Measurements from ENCODE around the gene PKP1.

PKP1 gene

DNA sequence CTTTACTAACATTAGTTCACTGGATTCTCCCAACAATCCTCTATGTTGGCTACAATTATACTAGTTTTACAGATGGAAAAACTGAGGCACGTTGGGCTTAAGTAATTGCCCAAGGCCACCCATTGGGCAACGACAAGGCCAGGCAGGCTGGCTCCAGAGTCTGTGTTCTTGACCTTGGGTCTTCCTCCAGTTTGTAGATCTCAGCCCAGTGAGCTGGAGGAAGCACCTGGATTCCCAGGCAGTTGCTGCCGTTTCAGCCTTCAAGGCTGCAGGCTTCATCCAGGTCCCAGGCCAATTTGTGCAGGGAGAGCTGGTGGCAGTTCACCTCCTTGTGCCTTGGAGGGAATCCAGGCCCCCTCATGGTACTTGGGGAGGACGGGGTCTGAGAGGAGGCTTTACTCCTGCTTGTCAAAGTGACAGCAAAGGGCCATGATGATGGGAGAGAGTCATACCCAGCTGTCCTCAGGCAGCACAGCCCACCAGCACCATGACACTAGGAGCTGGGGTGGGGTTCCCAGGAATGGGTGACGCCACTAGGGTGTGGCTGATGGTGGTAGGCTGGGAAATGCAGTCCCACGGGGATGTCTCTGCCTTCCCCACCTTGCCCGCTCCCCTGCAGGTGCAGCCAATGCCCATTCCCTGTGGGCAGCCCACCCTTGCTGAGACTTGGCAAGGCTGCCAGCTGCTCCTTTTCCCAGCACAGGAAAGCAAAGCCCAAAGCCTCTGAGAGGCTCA is 27.1 kb downstream of the PKP1 start:
- no peak for DNase-seq (ENCODE audit: low spot score)

GRCh38 chr1:201310986-201311355 is 27.7 kb downstream of the PKP1 start:
- no peak for DNase-seq (ENCODE audit: low spot score)

GRCh38 chr1:201311356-201312011 is 28.2 kb downstream of the PKP1 start:
- no peak for DNase-seq (ENCODE audit: low spot score)

DNA sequence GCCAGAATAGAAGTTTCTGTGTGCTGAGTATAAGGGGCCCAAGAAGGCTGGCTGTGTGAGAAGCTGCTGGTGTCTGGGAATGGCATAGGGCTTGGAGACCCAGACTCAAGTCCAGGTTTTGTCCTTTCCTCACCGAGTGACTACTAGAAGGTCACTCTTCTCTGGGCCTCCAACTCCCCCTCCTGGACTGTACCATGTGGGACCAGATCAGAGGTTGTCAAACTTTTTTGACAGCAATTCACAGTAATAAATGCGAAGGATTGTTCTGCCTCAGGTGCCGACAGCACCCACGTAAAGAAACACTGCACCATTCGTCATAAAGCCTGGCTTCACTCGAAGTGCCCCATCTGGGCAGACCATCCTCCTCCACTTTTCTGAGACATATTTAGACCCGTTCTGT is 29.0 kb downstream of the PKP1 start:
- no peak for DNase-seq (ENCODE audit: low spot score)

DNA sequence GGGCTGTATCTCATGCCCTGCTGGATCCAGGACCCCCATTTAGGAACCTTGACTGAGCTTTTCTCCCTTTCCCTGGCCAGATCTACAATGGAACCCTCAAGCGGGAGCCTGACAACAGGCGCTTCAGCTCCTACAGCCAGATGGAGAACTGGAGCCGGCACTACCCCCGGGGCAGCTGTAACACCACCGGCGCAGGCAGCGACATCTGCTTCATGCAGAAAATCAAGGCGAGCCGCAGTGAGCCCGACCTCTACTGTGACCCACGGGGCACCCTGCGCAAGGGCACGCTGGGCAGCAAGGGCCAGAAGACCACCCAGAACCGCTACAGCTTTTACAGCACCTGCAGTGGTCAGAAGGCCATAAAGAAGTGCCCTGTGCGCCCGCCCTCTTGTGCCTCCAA is 29.8 kb downstream of the PKP1 start:
- no peak for DNase-seq (ENCODE audit: low spot score)

- DNase-seq (ENCODE audit: low spot score), result no peak
These were observed 33.2 kb downstream of the PKP1 start for GRCh38 chr1:201316556-201316955.

GRCh38 chr1:201317551-201317950 is 34.2 kb downstream of the PKP1 start:
- DNase-seq (ENCODE audit: low spot score), result no peak

- DNase-seq (ENCODE audit: low spot score), result no peak
These were observed 35.4 kb downstream of the PKP1 start for GRCh38 chr1:201318504-201319340.

GRCh38 chr1:201319631-201320030 is 36.3 kb downstream of the PKP1 start:
- DNase-seq (ENCODE audit: low spot score), result no peak

DNA sequence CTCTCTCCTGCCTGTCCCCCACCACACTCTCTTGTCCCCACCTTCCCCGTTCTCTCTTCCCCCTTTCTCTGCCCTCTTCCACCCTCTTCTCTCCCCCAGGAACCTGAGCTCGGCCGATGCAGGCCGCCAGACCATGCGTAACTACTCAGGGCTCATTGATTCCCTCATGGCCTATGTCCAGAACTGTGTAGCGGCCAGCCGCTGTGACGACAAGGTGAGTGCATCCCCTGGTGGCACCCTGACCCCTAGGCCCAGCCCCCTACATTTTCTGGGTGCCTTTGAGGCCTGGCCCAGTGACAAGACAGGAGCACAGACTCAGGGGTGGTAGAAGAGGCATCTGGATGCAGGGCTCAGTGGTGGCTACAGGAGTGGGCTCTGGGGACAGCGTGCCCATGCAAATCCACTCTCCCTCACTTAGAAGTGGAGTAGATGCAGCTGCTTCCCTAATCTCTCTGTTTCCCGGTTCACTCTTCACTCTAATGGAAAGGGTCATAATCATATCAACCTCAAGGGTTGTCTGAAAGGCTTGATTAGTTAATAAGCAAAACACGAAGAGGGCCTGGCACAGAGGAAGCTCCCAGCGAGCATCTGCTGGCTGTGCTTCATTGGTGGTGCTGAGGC is 37.0 kb downstream of the PKP1 start:
- DNase-seq (ENCODE audit: low spot score), result no peak

DNA sequence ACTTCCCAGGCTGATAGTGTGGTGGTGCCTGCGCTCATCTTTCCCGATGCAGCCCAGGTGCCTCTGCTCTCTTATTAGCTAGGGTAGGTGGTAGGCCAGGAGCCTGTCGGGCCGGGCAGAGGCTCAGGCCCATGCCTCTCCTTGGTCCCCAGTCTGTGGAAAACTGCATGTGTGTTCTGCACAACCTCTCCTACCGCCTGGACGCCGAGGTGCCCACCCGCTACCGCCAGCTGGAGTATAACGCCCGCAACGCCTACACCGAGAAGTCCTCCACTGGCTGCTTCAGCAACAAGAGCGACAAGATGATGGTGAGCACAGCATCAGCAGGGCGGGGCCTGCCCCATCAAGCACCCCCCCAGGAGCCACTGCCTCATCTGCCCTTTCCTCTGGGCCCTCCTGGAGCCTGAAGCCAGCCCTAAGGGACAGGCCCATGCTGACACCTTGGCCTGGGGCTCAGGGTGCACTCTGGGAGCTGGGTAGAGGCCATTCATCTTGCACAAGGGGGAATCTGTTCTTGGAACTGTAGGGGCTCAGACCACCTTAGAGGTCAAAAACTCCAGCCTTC is 38.6 kb downstream of the PKP1 start:
- DNase-seq (ENCODE audit: low spot score), result no peak

GRCh38 chr1:201322653-201323510 is 39.6 kb downstream of the PKP1 start:
- DNase-seq (ENCODE audit: low spot score), result no peak

- DNase-seq (ENCODE audit: low spot score), result no peak
These were observed 41.0 kb downstream of the PKP1 start for GRCh38 chr1:201324306-201324705.

DNA sequence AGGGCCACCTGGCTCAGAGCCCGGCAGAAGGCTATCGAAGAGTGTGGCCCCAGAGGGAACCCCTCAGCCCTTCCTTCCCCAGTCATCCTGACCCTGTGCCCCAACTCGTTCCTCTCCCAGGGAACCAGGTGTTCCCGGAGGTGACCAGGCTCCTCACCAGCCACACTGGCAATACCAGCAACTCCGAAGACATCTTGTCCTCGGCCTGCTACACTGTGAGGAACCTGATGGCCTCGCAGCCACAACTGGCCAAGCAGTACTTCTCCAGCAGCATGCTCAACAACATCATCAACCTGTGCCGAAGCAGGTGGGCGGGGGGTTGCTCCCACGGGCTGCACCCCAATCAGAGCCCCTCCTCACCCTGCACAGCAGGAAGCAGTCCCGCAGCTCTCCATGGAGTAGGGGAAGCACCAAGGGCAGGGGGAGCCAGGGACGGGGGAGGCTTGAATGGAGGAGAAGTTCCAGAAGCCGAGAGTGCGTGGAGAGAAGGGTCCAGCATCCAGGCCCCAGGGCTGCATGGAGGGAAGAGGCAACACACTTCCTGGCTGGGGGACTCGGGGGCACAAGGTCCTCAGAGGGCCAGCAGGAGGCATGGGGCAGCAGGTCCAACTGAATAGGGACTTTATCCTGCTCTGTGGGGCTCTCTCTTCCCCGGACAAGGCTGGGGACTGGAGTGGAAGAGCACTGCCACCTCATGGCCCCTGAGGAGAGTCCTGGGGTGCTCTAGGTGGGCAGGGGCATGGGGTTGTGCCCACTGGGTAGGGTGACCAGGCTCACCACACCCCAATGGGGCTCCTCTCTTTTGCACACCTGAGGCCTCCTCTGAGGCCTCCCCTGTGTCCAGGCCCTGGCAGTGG is 41.7 kb downstream of the PKP1 start:
- DNase-seq (ENCODE audit: low spot score), result no peak

GRCh38 chr1:201325678-201326060 is 42.4 kb downstream of the PKP1 start:
- no peak for DNase-seq (ENCODE audit: low spot score)

GRCh38 chr1:201326710-201327109 is 43.4 kb downstream of the PKP1 start:
- no peak for DNase-seq (ENCODE audit: low spot score)

GRCh38 chr1:201327687-201328240 is 44.5 kb downstream of the PKP1 start:
- no peak for DNase-seq (ENCODE audit: low spot score)

DNA sequence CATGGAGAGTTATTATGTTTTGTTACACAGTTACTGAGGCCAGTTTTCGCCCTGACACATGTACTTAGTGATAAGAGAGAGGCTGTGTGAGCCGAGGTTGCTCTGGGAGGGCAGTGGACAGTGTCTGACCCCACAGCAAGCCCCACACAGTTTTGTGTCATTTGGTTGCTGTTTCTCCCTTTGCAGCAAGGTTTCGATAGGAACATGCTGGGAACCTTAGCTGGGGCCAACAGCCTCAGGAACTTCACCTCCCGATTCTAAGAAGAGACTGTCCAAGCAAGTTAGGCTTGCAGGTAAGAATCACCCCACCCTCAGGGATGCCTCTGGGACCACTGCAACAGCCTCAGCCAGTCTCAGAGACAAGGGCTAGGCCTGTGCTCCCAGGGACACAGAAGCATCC is 45.3 kb downstream of the PKP1 start:
- no peak for DNase-seq (ENCODE audit: low spot score)

DNA sequence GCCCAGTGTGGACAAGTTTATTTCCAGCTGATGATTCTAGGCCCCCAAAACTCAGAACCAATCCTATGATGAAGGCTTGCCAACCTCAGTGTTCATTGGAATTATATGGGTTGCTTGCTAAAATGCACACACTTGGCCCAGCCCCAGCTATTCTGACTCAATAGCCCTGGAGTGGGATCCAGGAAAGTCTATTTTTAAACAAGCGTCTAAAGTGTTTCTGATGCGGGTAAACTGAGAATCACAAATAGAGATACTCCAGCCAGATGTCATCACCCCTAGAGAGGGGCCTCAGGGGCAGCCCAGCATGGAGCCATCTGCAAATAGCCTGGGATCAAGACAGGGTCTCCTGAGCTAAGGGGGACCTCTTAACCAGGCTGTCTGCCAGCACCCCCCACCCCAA is 46.0 kb downstream of the PKP1 start:
- no peak for DNase-seq (ENCODE audit: low spot score)

GRCh38 chr1:201329801-201330200 is 46.5 kb downstream of the PKP1 start:
- DNase-seq (ENCODE audit: low spot score), result no peak

Measured in ecto neural progenitor cell (in vitro differentiated cells).